ENCODE results near the gene EPHX1.

DNA sequence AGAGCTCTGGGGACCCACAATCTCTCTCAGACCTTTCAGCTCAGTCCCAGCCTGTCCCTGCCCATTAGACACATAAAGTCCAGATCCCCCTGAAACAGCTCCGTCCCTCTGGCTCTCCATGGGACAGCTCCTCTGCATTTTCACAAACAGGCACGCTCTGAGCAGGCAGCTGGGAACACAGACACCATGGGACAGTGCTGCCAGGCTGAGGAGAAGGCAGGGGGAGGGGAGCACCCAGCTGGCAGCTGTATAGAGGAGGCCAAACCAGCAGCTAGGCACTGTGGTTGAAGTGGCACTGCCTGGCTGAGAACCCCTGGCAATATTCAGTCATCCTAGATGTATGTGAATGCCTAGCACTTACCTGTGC, 70.3 kb downstream of the EPHX1 start:
- TF ChIP-seq POLR2A (IDR thresholded peaks at IDR 0.05; ENCODE audit: low read length), result no peak
- TF ChIP-seq GATA1 (IDR thresholded peaks at IDR 0.05; ENCODE audit: low read depth, low read length), result no peak

All from erythroblast (primary cell).